WTC11 (cell line): Measurements from ENCODE around the gene ARSB.

Source experiments
- ELF4 ChIP-seq: sonication (generic); formaldehyde crosslinking; IDR thresholded peaks from 2 replicates; pipeline ENCODE4 v1.8.1; 2022; ENCODE audit warnings: low read depth, mild to moderate bottlenecking, moderate library complexity, missing genetic modification reagents
- NFE2L1 ChIP-seq: sonication (generic); formaldehyde crosslinking; IDR thresholded peaks from 2 replicates; pipeline ENCODE4 v1.8.1; 2023; ENCODE audit warnings: missing genetic modification reagents
- NR1H2 ChIP-seq: sonication (generic); formaldehyde crosslinking; IDR thresholded peaks from 2 replicates; pipeline ENCODE4 v1.9.0; 2021; ENCODE audit warnings: mild to moderate bottlenecking, moderate library complexity, missing genetic modification reagents
- RELA ChIP-seq: sonication (generic); formaldehyde crosslinking; IDR thresholded peaks from 2 replicates; pipeline ENCODE4 v1.8.1; 2022; ENCODE audit warnings: missing genetic modification reagents, mild to moderate bottlenecking, borderline replicate concordance
- ZNF121 ChIP-seq: sonication (generic); formaldehyde crosslinking; IDR thresholded peaks from 2 replicates; pipeline ENCODE4 v1.8.0; 2023; ENCODE audit warnings: missing genetic modification reagents
- TF ChIP-seq, protein P1 (sequence below): fragments of 200-600 bp; IDR thresholded peaks from 2 replicates; pipeline ENCODE4 v1.8.0; 2022; ENCODE audit warnings: antibody characterized with exemption
- TF ChIP-seq, protein P2 (sequence below): sonication (generic); formaldehyde crosslinking; IDR thresholded peaks from 2 replicates; pipeline ENCODE4 v1.8.1; 2022; ENCODE audit warnings: mild to moderate bottlenecking, moderate library complexity, missing genetic modification reagents
- TF ChIP-seq, protein P3 (sequence below): sonication (generic); formaldehyde crosslinking; IDR thresholded peaks from 2 replicates; pipeline ENCODE4 v1.8.1; 2023; ENCODE audit warnings: mild to moderate bottlenecking, moderate library complexity, missing genetic modification reagents
- TF ChIP-seq, protein P4 (sequence below): fragments of 250-450 bp; sonication (Bioruptor Pico); IDR thresholded peaks from 2 replicates; pipeline ENCODE4 v1.8.0; 2021; ENCODE audit warnings: mild to moderate bottlenecking
- TF ChIP-seq, protein P5 (sequence below): sonication (generic); formaldehyde crosslinking; IDR thresholded peaks from 2 replicates; pipeline ENCODE4 v1.8.1; 2022; ENCODE audit warnings: mild to moderate bottlenecking, missing genetic modification reagents, moderate library complexity, borderline replicate concordance
- TF ChIP-seq, protein P6 (sequence below): sonication (generic); formaldehyde crosslinking; IDR thresholded peaks from 2 replicates; pipeline ENCODE4 v1.8.1; 2023; ENCODE audit warnings: mild to moderate bottlenecking, missing genetic modification reagents, moderate library complexity
- TF ChIP-seq, protein P7 (sequence below): sonication (generic); formaldehyde crosslinking; IDR thresholded peaks from 2 replicates; pipeline ENCODE4 v1.8.1; 2023; ENCODE audit warnings: mild to moderate bottlenecking, missing genetic modification reagents
- TF ChIP-seq, protein P8 (sequence below): sonication (generic); formaldehyde crosslinking; IDR thresholded peaks from 2 replicates; pipeline ENCODE4 v1.8.1; 2022; ENCODE audit warnings: low read depth, mild to moderate bottlenecking, moderate library complexity, missing genetic modification reagents, borderline replicate concordance

DNA sequence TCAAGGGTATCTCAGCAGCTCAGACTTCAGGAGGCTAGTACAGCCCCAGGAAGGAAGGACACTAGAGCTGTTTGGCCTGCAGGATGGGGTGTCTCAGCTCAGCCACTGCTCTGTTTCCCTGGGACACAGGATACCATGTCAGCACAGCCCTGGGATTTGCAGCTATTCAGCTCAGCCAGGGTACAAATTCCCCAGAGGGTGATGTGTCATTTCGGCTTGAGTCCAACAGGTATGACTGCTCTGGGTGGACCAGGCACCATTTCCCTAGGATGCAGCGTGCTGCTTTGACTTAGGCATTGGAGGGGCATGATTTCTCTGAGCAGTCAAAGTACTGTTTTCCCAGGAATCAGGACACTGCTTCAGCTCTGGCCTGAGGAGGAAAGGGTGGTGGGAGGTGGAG, 130.1 kb downstream of the ARSB start:
- TF ChIP-seq, protein P1, sequence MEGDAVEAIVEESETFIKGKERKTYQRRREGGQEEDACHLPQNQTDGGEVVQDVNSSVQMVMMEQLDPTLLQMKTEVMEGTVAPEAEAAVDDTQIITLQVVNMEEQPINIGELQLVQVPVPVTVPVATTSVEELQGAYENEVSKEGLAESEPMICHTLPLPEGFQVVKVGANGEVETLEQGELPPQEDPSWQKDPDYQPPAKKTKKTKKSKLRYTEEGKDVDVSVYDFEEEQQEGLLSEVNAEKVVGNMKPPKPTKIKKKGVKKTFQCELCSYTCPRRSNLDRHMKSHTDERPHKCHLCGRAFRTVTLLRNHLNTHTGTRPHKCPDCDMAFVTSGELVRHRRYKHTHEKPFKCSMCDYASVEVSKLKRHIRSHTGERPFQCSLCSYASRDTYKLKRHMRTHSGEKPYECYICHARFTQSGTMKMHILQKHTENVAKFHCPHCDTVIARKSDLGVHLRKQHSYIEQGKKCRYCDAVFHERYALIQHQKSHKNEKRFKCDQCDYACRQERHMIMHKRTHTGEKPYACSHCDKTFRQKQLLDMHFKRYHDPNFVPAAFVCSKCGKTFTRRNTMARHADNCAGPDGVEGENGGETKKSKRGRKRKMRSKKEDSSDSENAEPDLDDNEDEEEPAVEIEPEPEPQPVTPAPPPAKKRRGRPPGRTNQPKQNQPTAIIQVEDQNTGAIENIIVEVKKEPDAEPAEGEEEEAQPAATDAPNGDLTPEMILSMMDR = no peak
- TF ChIP-seq, protein P2, sequence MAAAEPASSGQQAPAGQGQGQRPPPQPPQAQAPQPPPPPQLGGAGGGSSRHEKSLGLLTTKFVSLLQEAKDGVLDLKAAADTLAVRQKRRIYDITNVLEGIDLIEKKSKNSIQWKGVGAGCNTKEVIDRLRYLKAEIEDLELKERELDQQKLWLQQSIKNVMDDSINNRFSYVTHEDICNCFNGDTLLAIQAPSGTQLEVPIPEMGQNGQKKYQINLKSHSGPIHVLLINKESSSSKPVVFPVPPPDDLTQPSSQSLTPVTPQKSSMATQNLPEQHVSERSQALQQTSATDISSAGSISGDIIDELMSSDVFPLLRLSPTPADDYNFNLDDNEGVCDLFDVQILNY (CRISPR knock-in tag) = no peak
- TF ChIP-seq, protein P3, sequence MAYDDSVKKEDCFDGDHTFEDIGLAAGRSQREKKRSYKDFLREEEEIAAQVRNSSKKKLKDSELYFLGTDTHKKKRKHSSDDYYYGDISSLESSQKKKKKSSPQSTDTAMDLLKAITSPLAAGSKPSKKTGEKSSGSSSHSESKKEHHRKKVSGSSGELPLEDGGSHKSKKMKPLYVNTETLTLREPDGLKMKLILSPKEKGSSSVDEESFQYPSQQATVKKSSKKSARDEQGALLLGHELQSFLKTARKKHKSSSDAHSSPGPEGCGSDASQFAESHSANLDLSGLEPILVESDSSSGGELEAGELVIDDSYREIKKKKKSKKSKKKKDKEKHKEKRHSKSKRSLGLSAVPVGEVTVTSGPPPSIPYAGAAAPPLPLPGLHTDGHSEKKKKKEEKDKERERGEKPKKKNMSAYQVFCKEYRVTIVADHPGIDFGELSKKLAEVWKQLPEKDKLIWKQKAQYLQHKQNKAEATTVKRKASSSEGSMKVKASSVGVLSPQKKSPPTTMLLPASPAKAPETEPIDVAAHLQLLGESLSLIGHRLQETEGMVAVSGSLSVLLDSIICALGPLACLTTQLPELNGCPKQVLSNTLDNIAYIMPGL (CRISPR knock-in tag) = no peak
- no peak for TF ChIP-seq NFE2L1 (CRISPR knock-in tag)
- TF ChIP-seq ZNF121 = no peak
- no peak for TF ChIP-seq ELF4 (CRISPR knock-in tag)
- TF ChIP-seq, protein P4, sequence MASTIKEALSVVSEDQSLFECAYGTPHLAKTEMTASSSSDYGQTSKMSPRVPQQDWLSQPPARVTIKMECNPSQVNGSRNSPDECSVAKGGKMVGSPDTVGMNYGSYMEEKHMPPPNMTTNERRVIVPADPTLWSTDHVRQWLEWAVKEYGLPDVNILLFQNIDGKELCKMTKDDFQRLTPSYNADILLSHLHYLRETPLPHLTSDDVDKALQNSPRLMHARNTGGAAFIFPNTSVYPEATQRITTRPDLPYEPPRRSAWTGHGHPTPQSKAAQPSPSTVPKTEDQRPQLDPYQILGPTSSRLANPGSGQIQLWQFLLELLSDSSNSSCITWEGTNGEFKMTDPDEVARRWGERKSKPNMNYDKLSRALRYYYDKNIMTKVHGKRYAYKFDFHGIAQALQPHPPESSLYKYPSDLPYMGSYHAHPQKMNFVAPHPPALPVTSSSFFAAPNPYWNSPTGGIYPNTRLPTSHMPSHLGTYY (CRISPR knock-in tag) = no peak
- TF ChIP-seq, protein P5, sequence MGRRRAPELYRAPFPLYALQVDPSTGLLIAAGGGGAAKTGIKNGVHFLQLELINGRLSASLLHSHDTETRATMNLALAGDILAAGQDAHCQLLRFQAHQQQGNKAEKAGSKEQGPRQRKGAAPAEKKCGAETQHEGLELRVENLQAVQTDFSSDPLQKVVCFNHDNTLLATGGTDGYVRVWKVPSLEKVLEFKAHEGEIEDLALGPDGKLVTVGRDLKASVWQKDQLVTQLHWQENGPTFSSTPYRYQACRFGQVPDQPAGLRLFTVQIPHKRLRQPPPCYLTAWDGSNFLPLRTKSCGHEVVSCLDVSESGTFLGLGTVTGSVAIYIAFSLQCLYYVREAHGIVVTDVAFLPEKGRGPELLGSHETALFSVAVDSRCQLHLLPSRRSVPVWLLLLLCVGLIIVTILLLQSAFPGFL = no peak
- TF ChIP-seq NR1H2 = no peak
- TF ChIP-seq, protein P6, sequence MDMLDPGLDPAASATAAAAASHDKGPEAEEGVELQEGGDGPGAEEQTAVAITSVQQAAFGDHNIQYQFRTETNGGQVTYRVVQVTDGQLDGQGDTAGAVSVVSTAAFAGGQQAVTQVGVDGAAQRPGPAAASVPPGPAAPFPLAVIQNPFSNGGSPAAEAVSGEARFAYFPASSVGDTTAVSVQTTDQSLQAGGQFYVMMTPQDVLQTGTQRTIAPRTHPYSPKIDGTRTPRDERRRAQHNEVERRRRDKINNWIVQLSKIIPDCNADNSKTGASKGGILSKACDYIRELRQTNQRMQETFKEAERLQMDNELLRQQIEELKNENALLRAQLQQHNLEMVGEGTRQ (CRISPR knock-in tag) = no peak
- TF ChIP-seq, protein P7, sequence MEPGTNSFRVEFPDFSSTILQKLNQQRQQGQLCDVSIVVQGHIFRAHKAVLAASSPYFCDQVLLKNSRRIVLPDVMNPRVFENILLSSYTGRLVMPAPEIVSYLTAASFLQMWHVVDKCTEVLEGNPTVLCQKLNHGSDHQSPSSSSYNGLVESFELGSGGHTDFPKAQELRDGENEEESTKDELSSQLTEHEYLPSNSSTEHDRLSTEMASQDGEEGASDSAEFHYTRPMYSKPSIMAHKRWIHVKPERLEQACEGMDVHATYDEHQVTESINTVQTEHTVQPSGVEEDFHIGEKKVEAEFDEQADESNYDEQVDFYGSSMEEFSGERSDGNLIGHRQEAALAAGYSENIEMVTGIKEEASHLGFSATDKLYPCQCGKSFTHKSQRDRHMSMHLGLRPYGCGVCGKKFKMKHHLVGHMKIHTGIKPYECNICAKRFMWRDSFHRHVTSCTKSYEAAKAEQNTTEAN = no peak
- TF ChIP-seq, protein P8, sequence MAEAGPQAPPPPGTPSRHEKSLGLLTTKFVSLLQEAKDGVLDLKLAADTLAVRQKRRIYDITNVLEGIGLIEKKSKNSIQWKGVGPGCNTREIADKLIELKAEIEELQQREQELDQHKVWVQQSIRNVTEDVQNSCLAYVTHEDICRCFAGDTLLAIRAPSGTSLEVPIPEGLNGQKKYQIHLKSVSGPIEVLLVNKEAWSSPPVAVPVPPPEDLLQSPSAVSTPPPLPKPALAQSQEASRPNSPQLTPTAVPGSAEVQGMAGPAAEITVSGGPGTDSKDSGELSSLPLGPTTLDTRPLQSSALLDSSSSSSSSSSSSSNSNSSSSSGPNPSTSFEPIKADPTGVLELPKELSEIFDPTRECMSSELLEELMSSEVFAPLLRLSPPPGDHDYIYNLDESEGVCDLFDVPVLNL = no peak
- TF ChIP-seq RELA (CRISPR knock-in tag) = no peak
